Measurements from ENCODE around the gene MARS1.
A peak's percentile ranks its signal among the peaks of the same experiment; 100 is the strongest.

MARS1 gene

DNA sequence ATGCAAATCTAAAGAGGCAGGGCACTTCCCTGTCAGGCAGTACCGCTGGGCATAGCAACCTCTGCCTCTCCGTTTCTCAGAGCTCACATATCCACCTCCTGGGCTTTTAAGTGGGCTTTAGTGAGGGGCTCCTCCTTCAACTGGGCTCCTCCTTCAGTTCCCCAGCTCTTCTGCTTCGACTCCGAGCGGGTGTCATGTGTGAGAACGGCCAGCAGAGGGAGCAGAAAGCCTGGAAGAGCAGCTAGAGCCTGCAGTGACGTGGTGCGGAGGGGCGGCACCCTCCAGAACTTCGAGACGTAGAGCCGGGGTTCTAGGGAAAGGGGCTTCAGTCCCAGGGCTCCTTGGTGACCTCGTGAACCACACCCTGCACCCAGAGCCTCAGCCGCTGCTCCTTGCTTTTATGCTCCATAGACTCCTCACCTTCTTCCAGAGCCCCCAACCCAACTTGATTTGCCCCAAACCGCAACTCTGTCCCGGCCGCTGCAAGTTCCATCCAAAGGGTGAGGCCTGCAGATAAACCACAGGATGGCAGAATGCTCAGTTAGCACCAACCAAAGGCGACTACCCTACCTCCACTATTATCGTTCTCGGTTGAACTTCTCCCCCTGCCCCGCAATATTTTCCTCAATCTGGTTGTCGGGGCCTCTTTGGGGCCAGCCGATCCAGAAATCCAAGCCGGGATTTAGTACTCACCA is 28.7 kb upstream of the MARS1 start (continued):
- TF ChIP-seq, protein P1, sequence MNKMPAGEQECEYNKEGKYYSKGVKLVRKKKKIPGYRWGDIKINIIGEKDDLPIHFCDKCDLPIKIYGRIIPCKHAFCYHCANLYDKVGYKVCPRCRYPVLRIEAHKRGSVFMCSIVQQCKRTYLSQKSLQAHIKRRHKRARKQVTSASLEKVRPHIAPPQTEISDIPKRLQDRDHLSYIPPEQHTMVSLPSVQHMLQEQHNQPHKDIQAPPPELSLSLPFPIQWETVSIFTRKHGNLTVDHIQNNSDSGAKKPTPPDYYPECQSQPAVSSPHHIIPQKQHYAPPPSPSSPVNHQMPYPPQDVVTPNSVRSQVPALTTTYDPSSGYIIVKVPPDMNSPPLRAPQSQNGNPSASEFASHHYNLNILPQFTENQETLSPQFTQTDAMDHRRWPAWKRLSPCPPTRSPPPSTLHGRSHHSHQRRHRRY (tag by site-specific recombination; IDR thresholded peaks at IDR 0.05): no peak
- no peak for TF ChIP-seq ZNF138 (tag by site-specific recombination; IDR thresholded peaks at IDR 0.05; ENCODE audit: borderline replicate concordance)
- 0 out of 2 replicates have a peak, but pooled peaks have one; percentile 14 for TF ChIP-seq ZBTB1 (tag by site-specific recombination; IDR thresholded peaks at IDR 0.05)
- TF ChIP-seq KLF10 (tag by site-specific recombination; IDR thresholded peaks at IDR 0.05): peak; percentile 62
- peak; percentile 91 for TF ChIP-seq ZNF654 (tag by site-specific recombination; IDR thresholded peaks at IDR 0.05; ENCODE audit: low read depth)
- peak; percentile 6; the same call in 1 of the 2 replicates for TF ChIP-seq KLF16 (tag by site-specific recombination; IDR thresholded peaks at IDR 0.05)
- no peak for TF ChIP-seq GLI4 (tag by site-specific recombination; IDR thresholded peaks at IDR 0.05)
- TF ChIP-seq, protein P2, sequence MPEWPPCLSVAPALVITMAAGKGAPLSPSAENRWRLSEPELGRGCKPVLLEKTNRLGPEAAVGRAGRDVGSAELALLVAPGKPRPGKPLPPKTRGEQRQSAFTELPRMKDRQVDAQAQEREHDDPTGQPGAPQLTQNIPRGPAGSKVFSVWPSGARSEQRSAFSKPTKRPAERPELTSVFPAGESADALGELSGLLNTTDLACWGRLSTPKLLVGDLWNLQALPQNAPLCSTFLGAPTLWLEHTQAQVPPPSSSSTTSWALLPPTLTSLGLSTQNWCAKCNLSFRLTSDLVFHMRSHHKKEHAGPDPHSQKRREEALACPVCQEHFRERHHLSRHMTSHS (tag by site-specific recombination; IDR thresholded peaks at IDR 0.05): no peak
- TF ChIP-seq OSR2 (tag by site-specific recombination; IDR thresholded peaks at IDR 0.05): 0 out of 2 replicates have a peak, but pooled peaks have one; percentile 28
- peak; percentile 68 for TF ChIP-seq ZBTB48 (tag by site-specific recombination; IDR thresholded peaks at IDR 0.05)
- peak; percentile 61 for TF ChIP-seq SP7 (tag by site-specific recombination; IDR thresholded peaks at IDR 0.05)
- TF ChIP-seq, protein P3, sequence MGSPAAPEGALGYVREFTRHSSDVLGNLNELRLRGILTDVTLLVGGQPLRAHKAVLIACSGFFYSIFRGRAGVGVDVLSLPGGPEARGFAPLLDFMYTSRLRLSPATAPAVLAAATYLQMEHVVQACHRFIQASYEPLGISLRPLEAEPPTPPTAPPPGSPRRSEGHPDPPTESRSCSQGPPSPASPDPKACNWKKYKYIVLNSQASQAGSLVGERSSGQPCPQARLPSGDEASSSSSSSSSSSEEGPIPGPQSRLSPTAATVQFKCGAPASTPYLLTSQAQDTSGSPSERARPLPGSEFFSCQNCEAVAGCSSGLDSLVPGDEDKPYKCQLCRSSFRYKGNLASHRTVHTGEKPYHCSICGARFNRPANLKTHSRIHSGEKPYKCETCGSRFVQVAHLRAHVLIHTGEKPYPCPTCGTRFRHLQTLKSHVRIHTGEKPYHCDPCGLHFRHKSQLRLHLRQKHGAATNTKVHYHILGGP (tag by site-specific recombination; IDR thresholded peaks at IDR 0.05): no peak
- TF ChIP-seq ZNF623 (tag by site-specific recombination; IDR thresholded peaks at IDR 0.05): no peak
- TF ChIP-seq RBAK (tag by site-specific recombination; IDR thresholded peaks at IDR 0.05): no peak
- TF ChIP-seq, protein P4, sequence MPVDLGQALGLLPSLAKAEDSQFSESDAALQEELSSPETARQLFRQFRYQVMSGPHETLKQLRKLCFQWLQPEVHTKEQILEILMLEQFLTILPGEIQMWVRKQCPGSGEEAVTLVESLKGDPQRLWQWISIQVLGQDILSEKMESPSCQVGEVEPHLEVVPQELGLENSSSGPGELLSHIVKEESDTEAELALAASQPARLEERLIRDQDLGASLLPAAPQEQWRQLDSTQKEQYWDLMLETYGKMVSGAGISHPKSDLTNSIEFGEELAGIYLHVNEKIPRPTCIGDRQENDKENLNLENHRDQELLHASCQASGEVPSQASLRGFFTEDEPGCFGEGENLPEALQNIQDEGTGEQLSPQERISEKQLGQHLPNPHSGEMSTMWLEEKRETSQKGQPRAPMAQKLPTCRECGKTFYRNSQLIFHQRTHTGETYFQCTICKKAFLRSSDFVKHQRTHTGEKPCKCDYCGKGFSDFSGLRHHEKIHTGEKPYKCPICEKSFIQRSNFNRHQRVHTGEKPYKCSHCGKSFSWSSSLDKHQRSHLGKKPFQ (tag by site-specific recombination; IDR thresholded peaks at IDR 0.05): no peak
- TF ChIP-seq ZNF521 (tag by site-specific recombination; IDR thresholded peaks at IDR 0.05): no peak
- no peak for TF ChIP-seq ZNF544 (tag by site-specific recombination; IDR thresholded peaks at IDR 0.05)
- peak; percentile 62 for TF ChIP-seq ZNF341 (tag by site-specific recombination; IDR thresholded peaks at IDR 0.05; ENCODE audit: low read depth)
- TF ChIP-seq ZNF391 (tag by site-specific recombination; IDR thresholded peaks at IDR 0.05; ENCODE audit: borderline replicate concordance, low read depth): 0 out of 2 replicates have a peak, but pooled peaks have one; percentile 56
- TF ChIP-seq WT1 (tag by site-specific recombination; IDR thresholded peaks at IDR 0.05): no peak
- TF ChIP-seq ZNF404 (tag by site-specific recombination; IDR thresholded peaks at IDR 0.05): 0 out of 2 replicates have a peak, but pooled peaks have one; percentile 16
- TF ChIP-seq ZNF555 (tag by site-specific recombination; conservative IDR thresholded peaks at IDR 0.05): no peak
- no peak for TF ChIP-seq ZNF416 (tag by site-specific recombination; IDR thresholded peaks at IDR 0.05)
- TF ChIP-seq ZFP37 (tag by site-specific recombination; IDR thresholded peaks at IDR 0.05): no peak
- TF ChIP-seq ZNF202 (tag by site-specific recombination; IDR thresholded peaks at IDR 0.05; ENCODE audit: borderline replicate concordance): no peak
- TF ChIP-seq, protein P5, sequence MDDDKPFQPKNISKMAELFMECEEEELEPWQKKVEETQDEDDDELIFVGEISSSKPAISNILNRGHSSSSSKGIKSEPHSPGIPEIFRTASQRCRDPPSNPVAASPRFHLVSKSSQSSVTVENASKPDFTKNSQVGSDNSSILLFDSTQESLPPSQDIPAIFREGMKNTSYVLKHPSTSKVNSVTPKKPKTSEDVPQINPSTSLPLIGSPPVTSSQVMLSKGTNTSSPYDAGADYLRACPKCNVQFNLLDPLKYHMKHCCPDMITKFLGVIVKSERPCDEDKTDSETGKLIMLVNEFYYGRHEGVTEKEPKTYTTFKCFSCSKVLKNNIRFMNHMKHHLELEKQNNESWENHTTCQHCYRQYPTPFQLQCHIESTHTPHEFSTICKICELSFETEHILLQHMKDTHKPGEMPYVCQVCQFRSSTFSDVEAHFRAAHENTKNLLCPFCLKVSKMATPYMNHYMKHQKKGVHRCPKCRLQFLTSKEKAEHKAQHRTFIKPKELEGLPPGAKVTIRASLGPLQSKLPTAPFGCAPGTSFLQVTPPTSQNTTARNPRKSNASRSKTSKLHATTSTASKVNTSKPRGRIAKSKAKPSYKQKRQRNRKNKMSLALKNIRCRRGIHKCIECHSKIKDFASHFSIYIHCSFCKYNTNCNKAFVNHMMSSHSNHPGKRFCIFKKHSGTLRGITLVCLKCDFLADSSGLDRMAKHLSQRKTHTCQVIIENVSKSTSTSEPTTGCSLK (tag by site-specific recombination; IDR thresholded peaks at IDR 0.05): no peak
- TF ChIP-seq KLF7 (tag by site-specific recombination; IDR thresholded peaks at IDR 0.05; ENCODE audit: borderline replicate concordance): peak; percentile 52
- peak; percentile 43; the same call in 1 of the 2 replicates for TF ChIP-seq ZNF777 (tag by site-specific recombination; IDR thresholded peaks at IDR 0.05; ENCODE audit: borderline replicate concordance)
- no peak for TF ChIP-seq ZNF426 (tag by site-specific recombination; IDR thresholded peaks at IDR 0.05)
- no peak for TF ChIP-seq ZNF530 (tag by site-specific recombination; IDR thresholded peaks at IDR 0.05; ENCODE audit: low read depth)
- TF ChIP-seq GLIS1 (tag by site-specific recombination; IDR thresholded peaks at IDR 0.05): no peak
- no peak for TF ChIP-seq ZNF140 (tag by site-specific recombination; IDR thresholded peaks at IDR 0.05)
- TF ChIP-seq ZNF701 (tag by site-specific recombination; IDR thresholded peaks at IDR 0.05): no peak
- no peak for TF ChIP-seq ZNF677 (tag by site-specific recombination; IDR thresholded peaks at IDR 0.05)
- TF ChIP-seq ZNF157 (tag by site-specific recombination; IDR thresholded peaks at IDR 0.05): no peak
